H9 (cell line): Measurements from ENCODE around the gene CCAR1. TPM values are rescaled to one million over a fixed set of nuclear protein-coding genes. Genes with fewer than 3 reads are reported as not detected.

ENCODE experiments used
- DNase-seq: peaks from one replicate; pipeline ENCODE4 v3.0.0-alpha.2; 2017
- H2AFZ ChIP-seq: one replicate; pipeline ENCODE4 v1.6.1; 2013; ENCODE audit warnings: mild to moderate bottlenecking, low read length, control low read depth, moderate library complexity
- H2AK5ac ChIP-seq: 2 replicates; pipeline ENCODE4 v1.6.1; 2013; ENCODE audit warnings: low read length, control low read depth, mixed read lengths; ENCODE audit not compliant: insufficient read length
- H2BK120ac ChIP-seq: one replicate; pipeline ENCODE4 v1.6.1; 2013; ENCODE audit warnings: low read depth, mild to moderate bottlenecking, low read length, control low read depth, inconsistent platforms; ENCODE audit not compliant: poor library complexity, severe bottlenecking
- H2BK12ac ChIP-seq: 2 replicates; pipeline ENCODE4 v1.6.1; 2013; ENCODE audit warnings: low read length, control low read depth, mixed read lengths, low read depth; ENCODE audit not compliant: insufficient read length
- H2BK15ac ChIP-seq: 2 replicates; pipeline ENCODE4 v1.6.1; 2013; ENCODE audit warnings: low read depth, low read length, control low read depth
- H2BK20ac ChIP-seq: one replicate; pipeline ENCODE4 v1.6.1; 2013; ENCODE audit warnings: low read depth, mild to moderate bottlenecking, low read length, control low read depth, inconsistent platforms; ENCODE audit not compliant: poor library complexity, severe bottlenecking
- H2BK5ac ChIP-seq: 2 replicates; pipeline ENCODE4 v1.6.1; 2013; ENCODE audit warnings: low read length, control low read depth, mixed read lengths; ENCODE audit not compliant: insufficient read length
- H3K14ac ChIP-seq: 2 replicates; pipeline ENCODE4 v1.6.1; 2013; ENCODE audit warnings: low read length, control low read depth; ENCODE audit not compliant: insufficient read depth
- H3K18ac ChIP-seq: 2 replicates; pipeline ENCODE4 v1.6.1; 2013; ENCODE audit warnings: low read depth, mild to moderate bottlenecking, mixed read lengths, low read length, control low read depth; ENCODE audit not compliant: insufficient read length
- H3K23ac ChIP-seq: 2 replicates; pipeline ENCODE4 v1.6.1; 2013; ENCODE audit warnings: low read length, control low read depth, mixed read lengths, low read depth; ENCODE audit not compliant: insufficient read length
- H3K23me2 ChIP-seq: 2 replicates; pipeline ENCODE4 v1.6.1; 2013; ENCODE audit warnings: low read depth, mild to moderate bottlenecking, mixed read lengths, low read length, control low read depth; ENCODE audit not compliant: insufficient read length, poor library complexity, severe bottlenecking
- H3K27ac ChIP-seq: 2 replicates; pipeline ENCODE4 v1.5.1; 2013; ENCODE audit warnings: low read length, control low read depth, mixed read lengths, low read depth; ENCODE audit not compliant: insufficient read length
- H3K27me3 ChIP-seq: 2 replicates; pipeline ENCODE4 v1.6.1; 2013; ENCODE audit warnings: low read length, control low read depth, inconsistent platforms; ENCODE audit not compliant: insufficient read depth
- H3K4ac ChIP-seq: 2 replicates; pipeline ENCODE4 v1.6.1; 2013; ENCODE audit warnings: low read depth, mild to moderate bottlenecking, control low read depth, inconsistent platforms, low read length, moderate library complexity
- H3K4me1 ChIP-seq: 2 replicates; pipeline ENCODE4 v1.6.1; 2013; ENCODE audit warnings: low read length, control low read depth, inconsistent platforms; ENCODE audit not compliant: insufficient read depth
- H3K4me2 ChIP-seq: 2 replicates; pipeline ENCODE4 v1.6.1; 2013; ENCODE audit warnings: low read length, control low read depth, mixed read lengths; ENCODE audit not compliant: insufficient read length, insufficient read depth
- H3K56ac ChIP-seq: 2 replicates; pipeline ENCODE4 v1.6.1; 2013; ENCODE audit warnings: low read depth, mild to moderate bottlenecking, mixed read lengths, low read length, control low read depth; ENCODE audit not compliant: insufficient read length
- H3K79me1 ChIP-seq: 2 replicates; pipeline ENCODE4 v1.6.1; 2013; ENCODE audit warnings: low read depth, mild to moderate bottlenecking, moderate library complexity, low read length, control low read depth, inconsistent platforms; ENCODE audit not compliant: insufficient read depth, poor library complexity, severe bottlenecking
- H3K79me2 ChIP-seq: 2 replicates; pipeline ENCODE4 v1.6.1; 2013; ENCODE audit warnings: low read length, control low read depth, inconsistent platforms; ENCODE audit not compliant: insufficient read depth
- H3K9ac ChIP-seq: 2 replicates; pipeline ENCODE4 v1.6.1; 2013; ENCODE audit warnings: low read length, control low read depth, mixed read lengths; ENCODE audit not compliant: insufficient read length; ENCODE audit errors: extremely low read depth
- H3K9me3 ChIP-seq: one replicate; pipeline ENCODE4 v1.6.1; 2013; ENCODE audit warnings: low read depth, low read length, inconsistent platforms; ENCODE audit not compliant: control insufficient read depth
- H3T11ph ChIP-seq: one replicate; pipeline ENCODE4 v1.6.1; 2013; ENCODE audit warnings: mild to moderate bottlenecking, low read length, control low read depth, inconsistent platforms
- H4K20me1 ChIP-seq: one replicate; pipeline ENCODE4 v1.6.1; 2013; ENCODE audit not compliant: control insufficient read depth, insufficient read length, insufficient read depth
- H4K5ac ChIP-seq: 2 replicates; pipeline ENCODE4 v1.6.1; 2013; ENCODE audit warnings: low read depth, mild to moderate bottlenecking, mixed read lengths, low read length, control low read depth; ENCODE audit not compliant: insufficient read length
- H4K8ac ChIP-seq: replicated peaks from 2 replicates; pipeline ENCODE4 v1.6.1; 2013; ENCODE audit warnings: low read length, control low read depth, mixed read lengths, low read depth; ENCODE audit not compliant: insufficient read length
- H4K91ac ChIP-seq: 2 replicates; pipeline ENCODE4 v1.6.1; 2013; ENCODE audit warnings: low read depth, mild to moderate bottlenecking, moderate library complexity, mixed read lengths, low read length, control low read depth; ENCODE audit not compliant: insufficient read length
- H3K27ac Mint-ChIP-seq, 3 experiments: 2 replicates in 2 of 3; 3 replicates in 1 of 3; pipeline ENCODE4 v1.8.0; 2020 to 2021; ENCODE audit warnings: mixed read lengths in 3 of 3, mild to moderate bottlenecking in 1 of 3, moderate library complexity in 1 of 3
- H3K27me3 Mint-ChIP-seq: 2 replicates; pipeline ENCODE4 v1.8.0; 2021; ENCODE audit warnings: low read depth, mild to moderate bottlenecking, moderate library complexity, mixed read lengths
- H3K36me3 Mint-ChIP-seq, 3 experiments: 2 replicates in 2 of 3; 3 replicates in 1 of 3; pipeline ENCODE4 v1.8.0; 2020 to 2021; ENCODE audit warnings: low read depth in 3 of 3, mixed read lengths in 3 of 3; ENCODE audit not compliant: insufficient read depth in 1 of 3
- H3K4me1 Mint-ChIP-seq, 2 experiments: 2 replicates each; pipeline ENCODE4 v1.8.0; 2020; ENCODE audit warnings: mixed read lengths in 2 of 2
- H3K4me3 Mint-ChIP-seq, 2 experiments: 2 replicates in 1 of 2; 3 replicates in 1 of 2; pipeline ENCODE4 v1.8.0; 2020 to 2021; ENCODE audit warnings: mild to moderate bottlenecking in 2 of 2, mixed read lengths in 2 of 2, moderate library complexity in 1 of 2
- H3K9me3 Mint-ChIP-seq, 2 experiments: 2 replicates in 1 of 2; 3 replicates in 1 of 2; pipeline ENCODE4 v1.8.0; 2020; ENCODE audit warnings: mild to moderate bottlenecking in 2 of 2, mixed read lengths in 2 of 2, moderate library complexity in 1 of 2
- WGBS: extraction: QIAGEN DNeasy Blood & Tissue Kit; methylation state at CpG from one replicate; pipeline ENCODE4 v1.1.7; 2013; ENCODE audit warnings: missing lambda C conversion rate, low lambda C conversion rate, mixed read lengths; ENCODE audit not compliant: insufficient read length; ENCODE audit errors: extremely low coverage; 5-methylcytosine and 5-hydroxymethylcytosine counted together
- total RNA-seq: library from RNA; stranded (reverse); gene quantifications from 2 replicates; pipeline ENCODE4 v1.2.1, GENCODE V29; 2021
- TF ChIP-seq, protein P1 (sequence below): fragments of 200-600 bp; sonication (generic); conservative IDR thresholded peaks from 3 replicates; pipeline ENCODE4 v1.8.0; 2021; ENCODE audit warnings: antibody characterized with exemption, mild to moderate bottlenecking

CCAR1 gene
- total RNA-seq, 1 experiment from 2014 or later, result 118 TPM

GRCh38 chr10:68781613-68782574 is 60.9 kb downstream of the CCAR1 start:
- no peak overlapping the region for H3K9ac ChIP-seq
- no peak overlapping the region for H2BK20ac ChIP-seq
- H3K56ac ChIP-seq, result no peak overlapping the region
- H4K8ac ChIP-seq, result no peak overlapping the region
- Mint-ChIP-seq H3K27ac (peak overlapping the region in 2 of 3 experiments; percentile 59 to 65; a peak in 3 of 7 replicates), H3K27me3 (no peaks in the 10 kb centered on the region; the same call in 1 of the 2 replicates), H3K9me3 (no peaks in the 10 kb centered on the region), H3K4me1 (no peaks in the 10 kb centered on the region), H3K36me3 (peaks cover 53 to 88% (median 87%) of the 10 kb centered on the region in 3 experiments; a peak in 6 of 7 replicates), H3K4me3 (no peak overlapping the region)
- no peak overlapping the region for H2BK15ac ChIP-seq
- no peaks in the 10 kb centered on the region for H3K79me1 ChIP-seq
- TF ChIP-seq, protein P1, sequence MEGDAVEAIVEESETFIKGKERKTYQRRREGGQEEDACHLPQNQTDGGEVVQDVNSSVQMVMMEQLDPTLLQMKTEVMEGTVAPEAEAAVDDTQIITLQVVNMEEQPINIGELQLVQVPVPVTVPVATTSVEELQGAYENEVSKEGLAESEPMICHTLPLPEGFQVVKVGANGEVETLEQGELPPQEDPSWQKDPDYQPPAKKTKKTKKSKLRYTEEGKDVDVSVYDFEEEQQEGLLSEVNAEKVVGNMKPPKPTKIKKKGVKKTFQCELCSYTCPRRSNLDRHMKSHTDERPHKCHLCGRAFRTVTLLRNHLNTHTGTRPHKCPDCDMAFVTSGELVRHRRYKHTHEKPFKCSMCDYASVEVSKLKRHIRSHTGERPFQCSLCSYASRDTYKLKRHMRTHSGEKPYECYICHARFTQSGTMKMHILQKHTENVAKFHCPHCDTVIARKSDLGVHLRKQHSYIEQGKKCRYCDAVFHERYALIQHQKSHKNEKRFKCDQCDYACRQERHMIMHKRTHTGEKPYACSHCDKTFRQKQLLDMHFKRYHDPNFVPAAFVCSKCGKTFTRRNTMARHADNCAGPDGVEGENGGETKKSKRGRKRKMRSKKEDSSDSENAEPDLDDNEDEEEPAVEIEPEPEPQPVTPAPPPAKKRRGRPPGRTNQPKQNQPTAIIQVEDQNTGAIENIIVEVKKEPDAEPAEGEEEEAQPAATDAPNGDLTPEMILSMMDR, result no peak
- H3K18ac ChIP-seq, result no peak overlapping the region
- no peaks in the 10 kb centered on the region for H3K23me2 ChIP-seq
- H4K91ac ChIP-seq, result no peak overlapping the region
- H3T11ph ChIP-seq, result no peak overlapping the region
- H4K5ac ChIP-seq, result no peak overlapping the region
- H3K9me3 ChIP-seq, result no peaks in the 10 kb centered on the region
- no peak overlapping the region for H2AFZ ChIP-seq
- DNase-seq, result no peak
- no peak overlapping the region for H2BK5ac ChIP-seq
- H3K4me1 ChIP-seq, result no peaks in the 10 kb centered on the region
- H2BK120ac ChIP-seq, result no peak overlapping the region
- no peak overlapping the region for H3K4ac ChIP-seq
- H3K27me3 ChIP-seq, result no peaks in the 10 kb centered on the region
- no peak overlapping the region for H2BK12ac ChIP-seq
- H2AK5ac ChIP-seq, result no peak overlapping the region
- H4K20me1 ChIP-seq, result no peaks in the 10 kb centered on the region
- no peak overlapping the region for H3K27ac ChIP-seq
- H3K14ac ChIP-seq, result no peak overlapping the region
- WGBS, result no CpG with 5 or more reads among the region's 6 CpGs
- H3K4me2 ChIP-seq, result no peak overlapping the region
- H3K23ac ChIP-seq, result no peak overlapping the region
- H3K79me2 ChIP-seq, result no peaks in the 10 kb centered on the region
